Measurements from ENCODE around the gene WNT1.

Gene WNT1

GRCh38 chr12:49028666-49029275 lies 50.6 kb downstream of the WNT1 start:
- no peak for DNase-seq (ENCODE audit: low read depth)

GRCh38 chr12:49030119-49030518 lies 52.0 kb downstream of the WNT1 start:
- no peak for DNase-seq (ENCODE audit: low read depth)

DNA sequence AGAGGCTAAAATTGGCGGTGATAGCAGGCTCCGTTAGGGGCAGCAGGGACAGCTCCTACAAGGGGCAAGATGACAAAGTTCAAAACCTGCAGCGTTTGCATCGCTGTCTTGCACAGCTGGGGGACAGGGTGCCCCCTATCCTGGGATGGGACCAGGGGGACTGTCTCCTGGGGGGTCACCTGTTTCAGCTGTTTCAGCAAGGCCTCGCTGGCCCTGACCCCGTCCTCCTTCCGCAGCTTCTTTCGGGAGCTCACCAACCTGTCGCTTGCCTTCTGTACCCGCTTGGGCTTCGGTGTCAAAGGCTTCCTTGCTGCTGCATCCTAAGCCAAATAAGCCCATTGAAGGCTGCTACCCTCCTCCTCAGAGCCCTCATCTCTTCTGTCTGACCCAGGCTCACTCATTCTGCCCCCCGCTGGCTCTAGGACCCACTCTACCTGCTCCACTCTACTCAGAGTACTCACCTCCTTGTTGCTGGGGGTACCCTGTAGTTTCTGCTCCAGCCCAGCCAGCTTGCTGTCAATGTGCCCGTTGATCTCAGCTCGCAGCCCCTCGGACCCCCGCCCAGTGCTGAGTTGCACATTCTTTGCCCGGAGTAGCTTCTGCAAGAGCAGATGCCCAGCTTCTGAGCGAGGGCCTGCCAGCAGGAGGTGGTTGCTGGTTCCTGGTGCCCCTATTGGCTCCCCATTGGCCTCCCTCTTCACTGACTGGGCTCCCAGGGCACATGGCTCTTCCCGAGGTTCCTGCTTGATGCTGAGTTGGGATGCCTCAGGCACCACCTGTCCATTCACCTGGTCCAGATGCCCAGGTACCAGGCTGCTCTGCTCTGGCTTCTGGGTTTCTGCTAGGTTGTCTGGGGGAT lies 52.8 kb downstream of the WNT1 start:
- DNase-seq (ENCODE audit: low read depth), result no peak

DNA sequence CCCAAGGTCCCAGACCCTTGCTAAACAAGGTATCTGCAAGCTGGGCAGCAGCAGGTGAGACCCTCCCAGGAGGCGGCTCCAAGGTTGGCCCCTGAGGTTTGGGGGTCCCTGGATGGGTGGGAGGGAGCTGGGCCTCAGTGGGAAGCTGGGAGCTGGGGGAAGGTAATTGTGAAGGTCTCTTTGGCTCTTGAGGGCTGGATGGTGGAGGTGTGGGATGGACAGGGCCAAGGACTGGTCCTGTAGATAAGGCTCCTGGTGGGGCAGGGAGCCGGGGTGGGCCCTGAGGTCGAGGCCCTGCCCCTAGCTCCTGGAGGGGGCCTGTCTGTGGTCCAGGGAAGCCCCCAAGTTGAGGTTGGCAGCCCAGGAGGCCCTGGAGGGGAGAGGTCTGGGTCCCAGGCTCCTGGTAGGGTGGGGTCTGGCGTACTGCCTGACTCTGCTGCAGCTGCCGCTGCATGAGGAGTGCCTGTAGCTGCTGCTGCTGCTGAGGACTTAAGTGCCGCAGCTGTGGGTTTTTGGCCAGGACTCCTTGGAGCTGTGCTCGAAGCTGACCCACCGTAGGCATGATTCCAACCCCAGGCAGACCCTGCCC lies 53.5 kb downstream of the WNT1 start:
- no peak for DNase-seq (ENCODE audit: low read depth)

All from GM04503 (cell line).